SH-SY5Y (cell line): ENCODE data around the gene PSMG2.

ENCODE experiments used
- GATA2 ChIP-seq: IDR thresholded peaks from 2 replicates; pipeline ENCODE4 v1.6.1; 2011; ENCODE audit warnings: mild to moderate bottlenecking, low read depth, low read length
- GATA3 ChIP-seq: IDR thresholded peaks from 2 replicates; pipeline ENCODE4 v1.6.1; 2011; ENCODE audit warnings: low read depth, mild to moderate bottlenecking, low read length, moderate library complexity

GRCh38 chr18:12721495-12722275 is 18.8 kb downstream of the PSMG2 start:
- no peak for TF ChIP-seq GATA2
- TF ChIP-seq GATA3: no peak
